ENCODE data around the gene STK32C. TPM values are rescaled to one million over a fixed set of nuclear protein-coding genes. Genes with fewer than 3 reads are reported as not detected.
A peak's percentile ranks its signal among the peaks of the same experiment; 100 is the strongest.

STK32C gene
- total RNA-seq, 1 donor from 2014 or later: 7.0 TPM

DNA sequence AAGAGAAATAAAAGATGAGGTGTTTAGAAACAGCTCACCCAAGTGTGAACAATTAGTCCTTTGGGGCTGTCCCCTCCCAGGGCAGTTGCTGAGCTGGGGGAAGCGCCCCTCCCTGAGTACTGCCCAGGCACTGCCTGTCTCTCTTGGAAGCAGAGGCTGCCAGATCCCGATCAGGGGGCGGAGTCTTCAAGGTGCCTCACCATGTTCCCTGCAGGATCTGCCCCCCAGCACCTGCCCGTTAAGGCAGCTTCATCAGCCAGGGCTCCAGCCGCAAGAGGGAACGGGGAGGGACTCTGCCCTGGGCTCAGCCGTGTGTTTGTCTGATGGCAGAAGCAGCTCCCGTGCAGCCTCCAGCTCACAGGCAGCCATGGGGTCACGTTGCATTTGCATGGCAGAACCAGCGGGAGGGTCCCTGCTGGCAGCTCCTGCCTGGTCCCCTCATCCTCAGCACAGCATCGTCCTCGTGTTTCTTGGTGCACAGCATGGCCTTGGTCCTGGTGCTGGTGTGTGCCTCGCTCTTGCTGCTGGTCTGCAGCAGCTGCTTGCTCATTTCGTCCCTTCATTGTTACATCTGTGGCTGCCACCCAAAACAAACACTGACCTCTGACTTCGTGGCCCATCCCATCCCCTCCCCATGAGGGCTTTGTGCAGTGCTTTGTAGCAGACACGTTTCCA, 131.7 kb downstream of the STK32C start:
- DNase-seq (ENCODE audit: missing footprints) (peak; percentile 58), ATAC-seq (no peak)
- intact Hi-C loops (cut with DNase I): no loop called here

DNA sequence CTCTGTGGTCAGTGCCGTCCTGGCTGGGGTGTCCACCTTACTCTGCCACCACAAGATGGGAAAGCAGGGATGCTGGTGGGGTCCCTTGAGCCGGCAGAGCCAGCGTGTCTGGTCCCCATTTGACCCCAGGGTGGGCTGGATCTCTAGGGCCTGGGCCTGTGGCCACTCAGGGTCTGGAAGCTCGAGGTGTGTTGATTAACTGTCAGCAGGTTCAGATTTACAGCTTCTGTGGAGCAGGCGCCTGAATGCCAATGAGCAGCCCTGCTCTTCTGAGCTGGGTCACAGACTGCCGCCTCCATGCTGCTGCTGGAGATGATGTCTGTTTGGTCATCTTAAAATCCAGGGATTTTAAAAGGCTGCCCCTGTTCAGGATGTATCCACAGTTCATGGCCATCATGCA, 132.3 kb downstream of the STK32C start:
- intact Hi-C loops (cut with DNase I): no loop called here
- no peak for ATAC-seq
- no peak for DNase-seq (ENCODE audit: missing footprints)

DNA sequence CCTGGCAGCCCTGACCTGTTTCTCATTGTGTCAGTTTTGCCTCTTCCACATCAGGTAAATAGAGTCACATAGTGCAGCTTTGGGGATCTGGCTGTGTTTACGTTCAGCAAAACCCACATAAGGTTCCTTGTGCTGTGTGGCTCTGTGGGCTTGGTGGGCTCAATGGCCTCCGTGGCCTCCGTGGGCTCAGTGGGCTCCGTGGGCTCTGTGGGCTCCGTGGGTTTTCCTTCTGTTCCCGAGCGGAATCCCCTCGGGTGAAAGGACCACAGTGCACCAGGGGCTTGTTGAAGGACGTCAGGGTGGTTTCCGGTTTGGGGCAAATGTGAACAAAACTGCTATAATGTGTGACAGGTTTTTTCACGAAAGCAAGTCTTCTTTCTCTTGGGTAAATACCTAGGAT, 133.5 kb downstream of the STK32C start:
- intact Hi-C loops (cut with DNase I): no loop called here
- ATAC-seq (no peak), DNase-seq (ENCODE audit: missing footprints) (no peak)

DNA sequence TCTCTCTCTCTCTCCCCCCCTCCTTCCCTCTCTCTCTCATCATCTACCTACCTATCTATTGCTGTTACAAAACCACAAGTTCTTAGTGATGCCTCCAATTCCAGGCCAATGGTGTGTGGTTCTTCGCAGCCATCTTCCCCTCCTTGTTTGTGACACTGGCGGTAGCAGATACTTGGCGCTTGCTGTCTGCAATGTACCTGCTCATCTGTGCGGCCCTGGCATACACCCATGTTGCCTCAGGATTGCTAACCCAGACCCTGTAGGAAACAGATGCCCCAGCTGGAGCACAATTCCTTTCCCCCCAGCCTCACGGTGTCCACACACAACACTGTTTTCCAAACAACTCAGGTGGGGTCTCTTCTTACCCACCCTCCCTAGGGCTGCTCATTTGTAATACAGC, 134.6 kb downstream of the STK32C start:
- intact Hi-C loops (cut with DNase I): no loop called here
- DNase-seq (ENCODE audit: missing footprints): no peak
- ATAC-seq: no peak

DNA sequence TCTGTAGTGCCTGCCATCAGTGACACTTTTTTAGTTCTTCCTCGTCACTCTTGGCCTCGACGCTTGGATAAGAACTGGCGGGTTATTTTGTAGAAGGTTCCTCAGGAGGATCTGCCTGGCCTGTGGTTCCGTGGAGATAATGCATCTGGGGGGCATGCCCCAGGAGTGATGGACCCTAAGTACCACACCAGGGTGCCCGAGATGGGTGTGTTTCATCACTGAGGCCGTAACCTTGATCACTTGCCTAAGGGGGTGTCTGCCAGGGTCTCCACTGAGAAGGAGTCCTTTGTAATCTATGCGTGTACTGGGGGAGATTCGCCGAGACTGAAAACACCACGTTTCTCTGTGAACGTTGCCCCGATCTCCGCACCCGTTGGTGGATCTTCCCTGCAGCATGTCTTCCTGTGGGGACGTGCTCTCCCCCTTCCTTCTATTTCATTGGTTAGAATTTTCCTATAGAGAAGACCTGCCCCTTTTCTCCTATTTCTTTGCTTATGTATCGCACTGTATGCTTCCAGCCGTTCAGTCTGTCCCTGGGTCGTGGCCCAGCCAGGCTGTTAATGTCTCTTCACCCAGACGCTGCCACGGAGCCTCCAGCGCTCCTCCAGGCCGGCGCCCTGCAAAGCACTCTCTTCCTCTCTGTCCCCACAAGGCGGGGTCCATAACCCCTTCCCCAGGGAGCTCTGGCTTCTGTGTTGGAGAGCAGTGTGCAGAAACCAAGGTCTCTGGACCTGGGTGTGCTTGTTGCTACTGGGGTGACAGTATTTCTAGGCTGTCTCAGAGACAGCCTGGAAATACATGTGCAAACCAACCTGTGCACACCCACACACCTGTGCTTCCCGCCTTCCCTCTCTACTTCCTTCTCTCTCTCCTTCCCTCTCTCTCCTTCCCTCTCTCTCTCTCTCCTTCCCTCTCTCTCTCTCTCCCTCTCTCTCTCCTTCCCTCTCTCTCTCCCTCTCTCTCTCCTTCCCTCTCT, 135.4 kb downstream of the STK32C start:
- ATAC-seq: no peak
- intact Hi-C loops (cut with DNase I): no loop called here
- DNase-seq (ENCODE audit: missing footprints): no peak

DNA sequence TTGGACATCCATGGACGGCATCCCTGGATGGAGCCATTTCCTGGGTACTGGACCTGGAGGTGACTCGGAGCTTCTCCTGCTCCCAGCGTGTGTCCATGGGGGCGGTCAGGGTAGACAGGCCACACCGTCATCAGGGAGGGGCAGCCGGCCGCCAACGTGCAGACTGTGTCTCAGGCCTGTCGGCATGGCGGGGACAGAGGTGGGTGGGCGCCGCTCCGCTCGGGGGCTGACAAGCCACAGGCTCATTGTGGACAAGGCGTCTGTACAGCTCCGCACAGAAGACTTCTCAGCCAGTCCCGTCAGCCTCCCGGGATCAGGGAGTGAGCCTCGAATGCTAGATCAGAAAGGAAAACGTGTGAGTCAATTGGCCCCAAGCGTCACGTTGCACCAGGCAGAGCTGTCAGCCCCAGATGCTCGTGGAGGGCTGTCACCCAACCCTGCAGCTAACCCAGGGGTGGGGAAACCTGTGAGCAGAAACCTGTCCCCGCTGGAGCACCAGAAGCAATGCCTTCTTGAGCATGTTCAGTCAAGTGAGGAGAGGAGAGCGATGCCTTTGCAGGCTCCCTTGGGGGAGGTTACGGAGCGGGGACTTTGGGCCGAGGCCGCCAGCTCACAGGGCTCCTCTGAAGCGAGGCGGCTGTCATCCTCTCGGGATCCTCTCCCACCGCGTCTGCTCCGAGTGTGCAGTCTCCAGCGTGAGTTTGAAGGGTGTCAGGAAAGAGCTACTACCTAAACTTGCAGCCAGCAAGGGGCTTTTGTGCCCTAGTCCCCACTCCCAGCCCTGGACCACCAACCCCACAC, 137.0 kb downstream of the STK32C start:
- no peak for ATAC-seq
- no peak for DNase-seq (ENCODE audit: missing footprints)
- intact Hi-C loops (cut with DNase I): no loop called here

DNA sequence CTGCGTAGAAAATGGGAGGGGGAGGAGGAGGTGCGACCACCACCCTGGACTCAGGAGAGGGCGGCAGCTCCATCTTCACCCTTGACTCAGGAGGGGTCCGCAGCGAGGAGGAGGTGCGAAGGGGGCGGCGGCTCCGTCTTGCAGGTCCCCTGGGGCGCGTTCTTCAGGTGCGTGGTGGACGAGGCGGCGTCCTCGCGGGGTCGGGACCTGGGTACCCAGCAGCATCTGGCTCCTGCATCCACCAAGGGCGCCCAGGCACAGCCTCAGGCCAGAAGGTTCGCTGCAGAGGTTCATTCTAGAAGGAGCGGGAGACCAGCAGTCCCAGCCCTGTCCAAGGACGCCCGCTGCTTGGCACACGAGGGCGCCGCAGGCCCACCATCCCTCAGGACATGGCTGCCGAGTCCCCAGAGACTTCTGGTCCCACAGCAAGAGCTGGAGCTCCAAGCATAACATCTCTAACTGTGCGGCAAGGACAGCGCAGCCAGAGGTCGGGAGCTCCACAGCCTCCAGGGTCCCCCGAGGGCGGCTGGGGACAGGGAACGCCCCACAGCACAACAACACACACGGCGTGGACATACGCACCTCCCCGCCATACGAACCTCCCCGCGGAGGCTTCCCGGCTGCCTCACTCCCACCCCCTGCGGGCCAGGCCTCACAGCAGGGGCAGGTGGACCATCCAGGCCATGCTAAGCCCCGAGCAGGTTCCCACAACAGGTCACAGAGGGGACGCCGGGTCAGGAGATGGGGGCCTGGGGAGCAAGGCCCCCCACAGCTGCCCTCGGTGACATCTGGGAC, 137.8 kb downstream of the STK32C start:
- intact Hi-C loops (cut with DNase I): no loop called here
- ATAC-seq: no peak
- no peak for DNase-seq (ENCODE audit: missing footprints)

DNA sequence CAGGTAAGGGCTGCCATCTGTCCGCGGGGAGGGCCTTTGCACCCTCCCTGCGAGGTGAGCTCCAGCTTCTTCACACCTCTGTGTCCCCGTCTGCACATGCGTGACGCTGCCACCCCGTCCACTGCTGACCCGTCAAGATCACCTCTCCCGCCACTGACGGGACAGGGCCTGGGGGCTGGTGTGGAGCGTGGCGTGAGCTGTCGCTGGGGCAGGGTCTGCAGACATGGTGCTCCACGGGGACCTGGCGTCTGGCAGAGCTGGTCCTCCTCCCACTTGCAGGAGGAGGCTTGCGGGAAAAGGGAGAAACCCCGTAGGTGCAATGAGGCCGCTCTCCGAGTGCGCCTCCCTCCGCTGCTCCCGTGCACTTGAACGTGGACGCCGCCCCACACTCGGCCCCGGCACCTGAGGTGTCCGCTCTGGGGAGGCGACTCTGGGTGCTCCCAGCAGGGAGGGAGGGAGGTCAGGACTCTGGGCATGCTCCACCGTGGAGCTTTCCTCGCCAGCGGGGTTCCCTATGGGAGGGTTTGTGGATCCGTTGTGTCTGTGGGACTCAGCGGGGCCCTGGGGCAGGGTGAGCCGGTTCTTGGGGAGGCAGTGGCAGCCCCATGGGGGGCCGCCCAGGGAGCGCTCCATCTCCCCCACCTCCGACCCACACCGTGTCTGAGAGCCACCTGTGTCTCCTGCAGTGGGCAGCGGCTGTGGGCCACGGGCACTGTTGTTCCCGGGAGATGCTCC, 138.6 kb downstream of the STK32C start:
- DNase-seq (ENCODE audit: missing footprints) (no peak), ATAC-seq (no peak)
- intact Hi-C loops (cut with DNase I): no loop called here

DNA sequence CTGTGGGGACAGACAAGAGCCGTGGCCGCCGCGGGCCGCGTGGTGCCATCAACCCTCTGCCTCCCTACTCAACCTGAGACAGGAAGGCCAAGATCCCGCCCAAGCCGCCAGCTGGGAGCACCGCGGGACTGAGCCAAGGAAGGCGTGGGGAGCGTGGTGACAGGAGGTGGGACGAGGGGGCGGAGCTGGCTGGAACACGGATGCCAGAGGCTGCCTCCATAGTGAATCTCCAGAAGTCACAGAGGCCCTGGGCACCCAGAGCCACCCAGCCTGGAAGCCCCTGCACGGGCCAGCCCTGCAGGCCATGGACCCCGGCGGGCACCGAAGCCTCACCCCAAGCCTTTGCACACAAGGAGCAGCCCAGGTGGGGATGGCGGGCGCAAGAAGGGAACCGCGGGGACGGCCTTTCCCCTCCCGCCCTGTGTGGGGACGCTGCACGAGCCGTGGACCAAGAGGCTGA, 139.1 kb downstream of the STK32C start:
- peak; percentile 68 for DNase-seq (ENCODE audit: missing footprints)
- ATAC-seq: no peak
- intact Hi-C loops (cut with DNase I): no loop called here

DNA sequence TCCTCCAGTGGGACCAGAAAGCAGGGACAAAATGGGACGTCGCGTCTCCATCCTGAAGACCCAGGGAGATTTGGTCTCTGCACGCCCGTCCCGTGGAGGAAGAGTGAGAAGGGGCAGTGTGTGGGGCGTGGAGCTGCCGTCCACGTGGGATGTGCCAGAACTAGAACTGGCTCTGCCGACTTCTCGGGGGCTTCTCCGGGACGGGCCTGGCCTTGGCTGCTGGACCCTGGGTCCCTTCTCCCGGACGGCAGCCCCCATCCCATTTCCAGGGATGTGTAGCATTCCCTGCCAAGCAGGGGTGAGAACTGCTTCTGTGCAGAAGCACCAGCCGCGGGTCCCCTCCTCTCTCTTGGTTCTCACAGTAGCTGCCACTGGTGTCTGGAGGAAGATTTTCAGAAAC, 139.8 kb downstream of the STK32C start:
- ATAC-seq (no peak), DNase-seq (ENCODE audit: missing footprints) (no peak)
- intact Hi-C loops (cut with DNase I): no loop called here

DNA sequence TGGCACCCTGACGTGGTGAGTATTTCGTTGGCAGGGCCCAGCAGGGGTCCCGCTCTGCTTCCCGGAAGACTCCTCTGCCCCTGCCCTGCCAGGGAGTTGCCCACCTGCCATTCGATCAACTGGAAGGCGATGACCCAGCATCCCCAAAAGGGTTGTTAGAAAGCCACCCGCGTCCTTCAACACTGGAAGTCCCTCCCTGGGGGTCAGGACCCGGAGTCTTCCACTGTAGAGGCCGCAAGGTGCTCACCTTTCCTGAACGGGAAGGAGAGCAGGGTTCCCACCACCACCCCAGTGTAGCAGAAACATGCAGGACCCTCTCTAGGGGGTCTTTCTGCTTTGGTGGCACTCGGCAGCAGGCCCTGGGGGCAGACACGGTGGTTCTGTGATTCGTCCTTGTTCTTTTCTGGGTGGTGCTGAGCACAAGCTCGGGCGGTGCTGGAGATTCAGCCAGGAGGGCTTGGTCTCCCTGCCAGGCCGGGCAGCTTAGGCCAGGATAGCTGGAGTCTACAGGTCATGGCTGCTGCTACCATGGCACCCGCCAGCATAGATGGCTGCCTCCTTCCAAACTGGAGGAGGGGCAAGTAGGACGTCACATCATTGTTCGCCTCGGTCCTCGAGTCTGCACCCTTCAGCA, 140.6 kb downstream of the STK32C start:
- DNase-seq (ENCODE audit: missing footprints) (no peak), ATAC-seq (no peak)
- intact Hi-C loops (cut with DNase I): no loop called here

DNA sequence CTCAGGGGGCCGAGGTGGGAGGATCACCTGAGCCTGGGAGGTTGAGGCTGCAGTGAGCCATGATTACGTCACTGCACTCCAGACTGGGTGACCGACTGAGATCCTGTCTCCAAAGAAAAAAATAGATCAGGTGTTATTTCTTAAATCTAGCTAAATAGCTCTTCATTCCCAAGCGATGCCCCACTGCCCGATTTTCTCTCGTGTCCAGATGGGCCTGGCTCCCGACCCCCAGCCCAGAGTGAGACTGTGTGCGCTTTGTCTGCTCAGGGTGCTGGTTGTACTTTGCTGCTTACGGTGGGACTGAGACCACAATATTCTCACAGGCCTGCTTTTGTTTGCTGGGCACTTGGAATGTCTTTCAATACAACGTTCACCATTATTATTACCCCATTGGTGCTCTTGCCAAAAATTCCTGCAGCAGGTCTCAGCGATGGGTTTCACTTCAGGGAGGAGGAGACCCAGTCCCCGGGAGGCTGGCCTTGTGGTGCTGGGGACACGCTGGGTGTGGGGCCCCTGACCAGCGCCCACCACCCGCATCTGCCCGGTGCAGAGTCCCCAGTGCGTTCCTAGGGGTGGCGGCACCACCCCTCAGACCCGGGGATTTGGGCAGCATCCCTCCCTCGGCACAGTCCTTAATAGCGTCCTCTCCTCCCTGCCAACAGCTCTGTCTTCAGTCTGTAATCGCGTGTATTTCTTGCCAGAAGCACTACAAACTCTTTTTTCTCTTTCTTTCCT, 141.4 kb downstream of the STK32C start:
- ATAC-seq (no peak), DNase-seq (ENCODE audit: missing footprints) (no peak)
- intact Hi-C loops (cut with DNase I): no loop called here

DNA sequence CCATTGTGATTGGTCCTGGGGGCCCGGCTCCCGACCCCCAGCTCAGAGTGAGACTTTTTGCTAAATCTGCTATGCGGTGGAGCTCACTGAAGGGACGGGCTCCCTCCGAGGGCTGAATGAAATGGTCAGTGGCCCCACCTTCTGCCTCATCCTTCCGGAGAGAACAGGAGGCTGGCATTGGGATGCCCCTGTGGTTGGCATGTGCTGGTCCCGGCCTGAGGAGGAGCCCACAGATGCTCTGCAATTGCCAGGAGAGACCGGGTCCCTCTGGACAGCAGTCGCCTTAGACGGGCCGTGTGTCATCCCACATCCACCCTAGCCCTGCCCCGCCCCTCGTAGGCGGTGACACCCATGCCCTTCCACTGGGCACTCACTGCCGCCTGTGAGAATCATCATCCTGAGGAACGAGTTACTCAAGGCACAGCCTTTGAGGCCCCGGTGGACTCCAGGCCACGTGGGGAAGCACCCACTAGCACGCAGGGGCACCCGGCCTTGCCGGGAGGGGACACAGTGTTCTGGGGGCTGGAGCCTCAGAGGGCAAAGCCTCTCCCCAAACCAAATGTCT, 142.3 kb downstream of the STK32C start:
- DNase-seq (ENCODE audit: missing footprints) (no peak), ATAC-seq (no peak)
- intact Hi-C loops (cut with DNase I): no loop called here

DNA sequence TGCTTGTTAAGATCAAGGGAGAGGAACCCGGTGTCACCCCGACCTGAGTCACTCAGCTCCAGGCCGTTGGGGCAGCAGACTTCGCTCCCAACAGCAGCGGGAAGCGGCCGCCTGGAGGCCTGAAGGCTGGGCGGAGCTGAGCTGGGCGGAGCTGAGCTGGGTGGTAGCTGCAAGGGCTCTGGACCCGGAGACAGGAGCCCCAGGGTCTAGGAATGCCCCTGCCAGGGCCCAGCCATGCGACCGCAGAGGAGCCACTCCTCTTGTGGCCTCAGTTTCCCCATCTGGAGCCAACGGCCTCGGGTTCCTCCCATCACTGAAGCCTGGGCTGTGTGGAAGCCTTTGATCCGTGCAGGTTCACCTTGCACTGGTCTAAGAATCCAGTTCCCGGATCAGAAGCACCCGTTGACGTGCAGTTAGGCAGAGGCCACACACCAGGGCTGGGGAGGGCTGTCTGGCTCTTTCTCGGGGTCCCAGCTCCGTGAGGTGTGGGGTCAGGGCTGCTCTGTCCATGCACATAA, 142.9 kb downstream of the STK32C start:
- intact Hi-C loops (cut with DNase I): no loop called here
- no peak for ATAC-seq
- DNase-seq (ENCODE audit: missing footprints): no peak

DNA sequence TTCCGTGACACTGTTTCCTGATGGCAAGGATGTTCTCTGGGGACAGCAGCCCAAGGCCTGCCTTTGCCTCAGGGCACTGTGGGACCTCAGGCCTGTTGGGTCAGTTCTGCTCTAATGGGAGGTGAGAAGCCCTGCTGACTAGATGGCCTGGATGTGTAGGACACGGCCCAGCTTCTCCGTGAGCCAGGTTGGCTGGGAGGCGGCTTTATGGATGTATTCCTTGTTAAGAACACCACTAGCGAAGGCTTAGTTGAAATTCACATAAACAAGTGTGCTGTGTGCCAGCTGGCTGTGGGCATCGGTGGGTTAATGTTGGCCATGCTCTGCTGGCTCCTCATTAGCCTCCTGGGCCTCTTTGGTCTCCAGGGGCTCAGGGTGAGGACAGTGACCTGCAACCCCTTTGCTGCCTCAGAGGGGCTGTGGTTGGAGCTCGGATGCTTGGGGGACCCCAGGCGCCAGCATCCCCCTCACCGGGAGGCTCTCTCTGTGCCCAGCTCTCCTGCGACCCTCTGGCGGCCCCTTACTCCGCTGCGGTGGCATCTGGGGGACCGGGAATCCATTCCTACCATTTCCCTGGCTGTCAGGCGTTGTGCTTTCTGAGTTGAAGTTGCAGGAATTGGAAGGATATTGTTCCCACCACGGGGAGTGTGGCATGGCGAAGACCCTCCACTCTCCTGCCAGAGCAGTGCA, 143.8 kb downstream of the STK32C start:
- intact Hi-C loops (cut with DNase I): no loop called here
- ATAC-seq (no peak), DNase-seq (ENCODE audit: missing footprints) (no peak)

DNA sequence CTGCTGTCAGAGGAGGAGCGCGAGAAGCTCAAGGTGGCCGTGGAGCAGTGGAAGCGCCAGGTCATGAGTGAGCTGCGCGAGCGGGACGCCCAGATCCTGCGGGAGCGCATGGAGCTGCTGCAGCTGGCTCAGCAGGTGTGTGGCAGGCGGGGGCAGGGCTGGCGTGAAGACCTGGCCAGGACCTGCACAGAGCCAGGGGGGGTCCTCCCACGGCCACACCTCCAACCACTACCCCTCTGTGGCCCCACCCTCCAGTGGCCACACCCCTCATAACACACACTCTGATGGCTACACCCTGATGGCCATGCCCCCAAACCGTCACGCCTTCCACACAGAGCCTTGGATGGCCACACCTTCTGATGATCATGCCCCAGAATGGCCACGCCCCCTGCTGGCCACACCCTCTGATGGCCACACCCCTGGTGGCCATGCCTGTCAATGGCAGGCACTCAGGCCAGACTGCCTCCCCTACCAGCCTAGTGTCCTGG, 144.4 kb downstream of the STK32C start:
- DNase-seq (ENCODE audit: missing footprints): no peak
- peak; percentile 45 for ATAC-seq
- intact Hi-C loops (cut with DNase I): no loop called here
